HT1080 (cell line): ENCODE results near the gene FZR1. TPM values are rescaled to one million over a fixed set of nuclear protein-coding genes. Genes with fewer than 3 reads are reported as not detected.

Experiments
- DNase-seq: peaks from one replicate; pipeline ENCODE4 v3.0.0-alpha.2; 2015; ENCODE audit warnings: low read depth
- total RNA-seq: library from RNA; depleted of rRNA; stranded (reverse); fragments of >200 nt; shearing (Covaris generic); gene quantifications from 2 replicates; pipeline ENCODE4 v1.2.3, GENCODE V29; 2014

Gene FZR1
- total RNA-seq, 1 experiment from 2014 or later, result 73.5 TPM

- no peak for DNase-seq
These were observed 7.4 kb downstream of the FZR1 start for GRCh38 chr19:3513229-3514140.

GRCh38 chr19:3514930-3515329 lies 8.8 kb downstream of the FZR1 start:
- DNase-seq, result no peak

- no peak for DNase-seq
These were observed 9.8 kb downstream of the FZR1 start for GRCh38 chr19:3515891-3516422.

GRCh38 chr19:3516675-3517207 lies 10.6 kb downstream of the FZR1 start:
- DNase-seq, result no peak

GRCh38 chr19:3517638-3518037 lies 11.5 kb downstream of the FZR1 start:
- DNase-seq, result no peak

- no peak for DNase-seq
These were observed 12.1 kb downstream of the FZR1 start for GRCh38 chr19:3518255-3518654.

- DNase-seq, result no peak
These were observed 12.5 kb downstream of the FZR1 start for GRCh38 chr19:3518659-3519058.

- DNase-seq, result no peak
These were observed 13.0 kb downstream of the FZR1 start for GRCh38 chr19:3519126-3519525.

- DNase-seq, result no peak
These were observed 14.3 kb downstream of the FZR1 start for GRCh38 chr19:3520166-3521103.

GRCh38 chr19:3521104-3521445 lies 15.0 kb downstream of the FZR1 start:
- DNase-seq, result no peak

GRCh38 chr19:3522421-3523360 lies 16.6 kb downstream of the FZR1 start:
- DNase-seq, result no peak

GRCh38 chr19:3523361-3524077 lies 17.4 kb downstream of the FZR1 start:
- DNase-seq, result no peak

GRCh38 chr19:3524078-3524842 lies 18.1 kb downstream of the FZR1 start:
- no peak for DNase-seq

GRCh38 chr19:3524904-3525451 lies 18.9 kb downstream of the FZR1 start:
- DNase-seq, result no peak

- DNase-seq, result no peak
These were observed 20.6 kb downstream of the FZR1 start for GRCh38 chr19:3526507-3527237.

- DNase-seq, result no peak
These were observed 21.3 kb downstream of the FZR1 start for GRCh38 chr19:3527238-3527910.

GRCh38 chr19:3528080-3528479 lies 22.0 kb downstream of the FZR1 start:
- no peak for DNase-seq
